H1 (cell line): ENCODE results near the gene GABRR2. TPM values are rescaled to one million over a fixed set of nuclear protein-coding genes. Genes with fewer than 3 reads are reported as not detected.

Source experiments
- CTCF ChIA-PET: fragments of 300-600 bp; sonication (Branson Sonifier 250); formaldehyde crosslinking; loops from one replicate; lab custom pipeline; 2021; ENCODE audit not compliant: partially characterized antibody; lab: Charles Lee
- POLR2A ChIA-PET: fragments of 300-600 bp; sonication (Branson Sonifier 250); formaldehyde crosslinking; loops from one replicate; lab custom pipeline; 2021; ENCODE audit warnings: inconsistent platforms; ENCODE audit not compliant: partially characterized antibody; lab: Charles Lee
- DNase-seq, 2 experiments: peaks; one replicate each; pipeline versions ENCODE4 v3.0.0 to v3.0.0-alpha.2; 2010 to 2022; ENCODE audit warnings: low spot score in 2 of 2, low read depth in 1 of 2, mixed read lengths in 1 of 2
- FAIRE-seq: peaks from 2 replicates; lab custom pipeline; 2011; peaks lifted over from hg19 to GRCh38; lab: Jason Lieb, UNC
- H2AFZ ChIP-seq: 2 replicates; pipeline ENCODE4 v1.8.1; 2012; ENCODE audit warnings: low read length, inconsistent platforms
- H2AK5ac ChIP-seq: 2 replicates; pipeline ENCODE4 v1.6.1; 2013; ENCODE audit warnings: low read depth, low read length
- H2BK120ac ChIP-seq: replicated peaks from 2 replicates; pipeline ENCODE3; 2013; ENCODE audit warnings: low read depth, low read length, inconsistent platforms
- H2BK12ac ChIP-seq: 2 replicates; pipeline ENCODE4 v1.6.1; 2013; ENCODE audit warnings: low read depth, low read length
- H2BK15ac ChIP-seq: 2 replicates; pipeline ENCODE4 v1.6.1; 2013; ENCODE audit warnings: low read length
- H2BK20ac ChIP-seq: 2 replicates; pipeline ENCODE4 v1.6.1; 2013; ENCODE audit warnings: low read length
- H2BK5ac ChIP-seq: 2 replicates; pipeline ENCODE4 v1.6.1; 2013; ENCODE audit warnings: low read depth, low read length
- H3K14ac ChIP-seq: 2 replicates; pipeline ENCODE4 v1.6.1; 2013; ENCODE audit warnings: inconsistent platforms; ENCODE audit not compliant: insufficient read length
- H3K18ac ChIP-seq: 2 replicates; pipeline ENCODE4 v1.6.1; 2013; ENCODE audit warnings: low read length; ENCODE audit errors: extremely low read depth
- H3K23ac ChIP-seq: 2 replicates; pipeline ENCODE4 v1.6.1; 2013; ENCODE audit warnings: inconsistent platforms; ENCODE audit not compliant: insufficient read length
- H3K23me2 ChIP-seq: 2 replicates; pipeline ENCODE4 v1.6.1; 2013; ENCODE audit warnings: low read depth, low read length
- H3K27ac ChIP-seq: 2 replicates; pipeline ENCODE4 v1.6.1; 2011; ENCODE audit warnings: low read depth, low read length, inconsistent platforms
- H3K27me3 ChIP-seq, 4 experiments: replicated peaks in 1 of 4; 1 replicate in 1 of 4; 2 replicates in 3 of 4; pipeline versions ENCODE4 v1.6.1 to v1.8.1; 2011 to 2013; ENCODE audit warnings: low read length in 3 of 4, mild to moderate bottlenecking in 3 of 4, inconsistent platforms in 2 of 4, mixed read lengths in 2 of 4, moderate library complexity in 1 of 4; ENCODE audit not compliant: control insufficient read depth in 3 of 4, insufficient read depth in 3 of 4; ENCODE audit errors: extremely low read depth in 1 of 4
- H3K36me3 ChIP-seq, 4 experiments: 2 replicates each; pipeline versions ENCODE4 v1.6.1 to v1.8.1; 2011 to 2013; ENCODE audit warnings: mild to moderate bottlenecking in 4 of 4, low read length in 3 of 4, moderate library complexity in 2 of 4, control low read depth in 1 of 4, inconsistent platforms in 1 of 4; ENCODE audit not compliant: insufficient read depth in 4 of 4, control insufficient read depth in 2 of 4
- H3K4ac ChIP-seq: replicated peaks from 2 replicates; pipeline ENCODE3; 2013; ENCODE audit warnings: low read length, low read depth, mixed read lengths, inconsistent platforms; ENCODE audit not compliant: insufficient read length
- H3K4me1 ChIP-seq, 4 experiments: replicated peaks in 1 of 4; 1 replicate in 1 of 4; 2 replicates in 3 of 4; pipeline versions ENCODE4 v1.6.1 to v1.8.1; 2011 to 2013; ENCODE audit warnings: low read length in 3 of 4, inconsistent platforms in 2 of 4, mixed read lengths in 1 of 4; ENCODE audit not compliant: insufficient read depth in 4 of 4, control insufficient read depth in 3 of 4
- H3K4me2 ChIP-seq, 2 experiments: 2 replicates each; pipeline versions ENCODE4 v1.6.1 to v1.8.1; 2011 to 2013; ENCODE audit warnings: low read depth in 2 of 2, low read length in 2 of 2, control low read depth in 1 of 2, inconsistent platforms in 1 of 2, mild to moderate bottlenecking in 1 of 2; ENCODE audit not compliant: insufficient read depth in 1 of 2
- H3K4me3 ChIP-seq, 4 experiments: fragments of 200-600, 300-600 bp in 1 of 4; sonication (generic), shearing (Covaris generic), sonication (Bioruptor Twin) in 1 of 4; 2 replicates each; pipeline versions ENCODE4 v1.5.1 to v1.8.1; 2011 to 2016; ENCODE audit warnings: low read length in 4 of 4, low read depth in 3 of 4, control low read depth in 2 of 4, inconsistent platforms in 2 of 4, mild to moderate bottlenecking in 2 of 4, mixed read lengths in 1 of 4, moderate library complexity in 1 of 4; ENCODE audit not compliant: insufficient read depth in 2 of 4; ENCODE audit errors: extremely low read depth in 1 of 4
- H3K56ac ChIP-seq: replicated peaks from 2 replicates; pipeline ENCODE3; 2013; ENCODE audit warnings: low read depth, mild to moderate bottlenecking, mixed read lengths, low read length, inconsistent platforms; ENCODE audit not compliant: insufficient read length
- H3K79me1 ChIP-seq: 2 replicates; pipeline ENCODE4 v1.6.1; 2013; ENCODE audit warnings: low read depth, low read length, control low read depth
- H3K79me2 ChIP-seq, 2 experiments: 2 replicates each; pipeline versions ENCODE4 v1.6.1 to v1.8.1; 2012 to 2013; ENCODE audit warnings: low read length in 2 of 2, mild to moderate bottlenecking in 2 of 2, inconsistent platforms in 1 of 2; ENCODE audit not compliant: insufficient read depth in 2 of 2, control insufficient read depth in 1 of 2
- H3K9ac ChIP-seq, 4 experiments: replicated peaks in 1 of 4; 1 replicate in 1 of 4; 2 replicates in 3 of 4; pipeline versions ENCODE4 v1.6.1 to v1.8.1; 2011 to 2013; ENCODE audit warnings: low read depth in 3 of 4, low read length in 3 of 4, control low read depth in 2 of 4, mild to moderate bottlenecking in 2 of 4, moderate library complexity in 2 of 4, inconsistent platforms in 1 of 4; ENCODE audit errors: extremely low read depth in 1 of 4
- H3K9me3 ChIP-seq, 2 experiments: 2 replicates each; pipeline versions ENCODE4 v1.6.1 to v1.8.1; 2012 to 2013; ENCODE audit warnings: mild to moderate bottlenecking in 2 of 2, moderate library complexity in 2 of 2, control low read depth in 1 of 2, inconsistent platforms in 1 of 2, low read depth in 1 of 2, low read length in 1 of 2, mixed read lengths in 1 of 2; ENCODE audit not compliant: insufficient read depth in 2 of 2
- H4K20me1 ChIP-seq, 2 experiments: replicated peaks in 1 of 2; 2 replicates each; pipeline versions ENCODE3 to v1.8.1; 2011 to 2013; ENCODE audit warnings: inconsistent platforms in 2 of 2, low read length in 2 of 2, mild to moderate bottlenecking in 1 of 2; ENCODE audit not compliant: insufficient read depth in 2 of 2, control insufficient read depth in 1 of 2
- H4K5ac ChIP-seq: 2 replicates; pipeline ENCODE4 v1.6.1; 2013; ENCODE audit warnings: low read length, low read depth, mixed read lengths, inconsistent platforms; ENCODE audit not compliant: insufficient read length
- H4K8ac ChIP-seq: 2 replicates; pipeline ENCODE4 v1.8.0; 2013; ENCODE audit warnings: mild to moderate bottlenecking, moderate library complexity, low read length, inconsistent platforms; ENCODE audit not compliant: insufficient read depth; ENCODE audit errors: extremely low read depth
- H4K91ac ChIP-seq: replicated peaks from 2 replicates; pipeline ENCODE3; 2013; ENCODE audit warnings: low read length, mixed read lengths, inconsistent platforms; ENCODE audit not compliant: insufficient read length
- GABPA ChIP-seq: IDR thresholded peaks from 2 replicates; pipeline ENCODE4 v1.6.1; 2011; ENCODE audit warnings: mild to moderate bottlenecking, low read length, moderate library complexity, borderline replicate concordance; ENCODE audit not compliant: insufficient read depth
- HDAC2 ChIP-seq, 2 experiments: fragments of 300-600 bp in 1 of 2; sonication (generic) in 1 of 2; IDR thresholded peaks; 2 replicates each; pipeline ENCODE4 v1.6.1; 2011 to 2012; ENCODE audit warnings: low read depth in 2 of 2, low read length in 2 of 2, mild to moderate bottlenecking in 2 of 2, moderate library complexity in 2 of 2, borderline replicate concordance in 1 of 2, inconsistent platforms in 1 of 2
- KDM4A ChIP-seq: IDR thresholded peaks from one replicate; pipeline ENCODE4 v1.7.1; 2012; ENCODE audit warnings: low read depth, mild to moderate bottlenecking, moderate library complexity, low read length, inconsistent platforms; ENCODE audit not compliant: severe bottlenecking
- PHF8 ChIP-seq: fragments of 200-600 bp; sonication (generic); conservative IDR thresholded peaks from 2 replicates; pipeline ENCODE4 v1.7.1; 2012; ENCODE audit warnings: low read depth, mild to moderate bottlenecking, inconsistent platforms, low read length, moderate library complexity
- POLR2AphosphoS5 ChIP-seq: IDR thresholded peaks from 2 replicates; pipeline ENCODE4 v1.6.1; 2011; ENCODE audit warnings: low read depth, low read length
- RAD21 ChIP-seq, 2 experiments: IDR thresholded peaks in 1 of 2; conservative IDR thresholded peaks in 1 of 2; 2 replicates each; pipeline ENCODE4 v1.6.1; 2011; ENCODE audit warnings: low read depth in 2 of 2, low read length in 2 of 2, improper control_type of control experiment in 1 of 2, inconsistent platforms in 1 of 2, mild to moderate bottlenecking in 1 of 2, moderate library complexity in 1 of 2
- RXRA ChIP-seq: IDR thresholded peaks from 2 replicates; pipeline ENCODE4 v1.6.1; 2011; ENCODE audit warnings: low read depth, mild to moderate bottlenecking, low read length, moderate library complexity; ENCODE audit not compliant: insufficient read depth
- SIRT6 ChIP-seq: IDR thresholded peaks from one replicate; pipeline ENCODE4 v1.7.1; 2012; ENCODE audit warnings: low read length, inconsistent platforms
- SRF ChIP-seq: IDR thresholded peaks from 2 replicates; pipeline ENCODE4 v1.6.1; 2011; ENCODE audit warnings: mild to moderate bottlenecking, low read depth, low read length, moderate library complexity
- polyA plus RNA-seq, 7 experiments: library from polyadenylated mRNA; depleted of rRNA in 3 of 7; stranded (reverse) in 5 of 7; unstranded in 2 of 7; fragments of >200 nt in 5 of 7; fragments of 200-250 nt in 2 of 7; gene quantifications; 1 replicate in 5 of 7; 2 replicates in 1 of 7; 4 replicates in 1 of 7; pipeline versions ENCODE4 v1.2.1 to v1.2.3, GENCODE V29; 2011 to 2013; ENCODE audit warnings: missing spikeins in 2 of 7, mixed read lengths in 2 of 7
- total RNA-seq: library from RNA; stranded (reverse); fragmentation: NEBNext Ultra II Directional; extraction: Animal tissue kit (Norgen Biotek cat#: 25700); gene quantifications from 2 replicates; pipeline ENCODE4 v1.2.1, GENCODE V29; 2021
- TF ChIP-seq, protein P1 (sequence below), 3 experiments: IDR thresholded peaks; 1 replicate in 2 of 3; 2 replicates in 1 of 3; pipeline versions ENCODE4 v1.5.1 to v1.6.1; 2011; ENCODE audit warnings: low read length in 3 of 3, mild to moderate bottlenecking in 3 of 3, inconsistent platforms in 2 of 3, low read depth in 1 of 3, moderate library complexity in 1 of 3; ENCODE audit not compliant: insufficient read depth in 1 of 3; ENCODE audit errors: control extremely low read depth in 1 of 3

Gene GABRR2
- total and polyA plus RNA-seq, 2 of the 8 experiments (the other 6 are each of a cell fraction or from before 2014, with no cell fraction given), result not detected

DNA sequence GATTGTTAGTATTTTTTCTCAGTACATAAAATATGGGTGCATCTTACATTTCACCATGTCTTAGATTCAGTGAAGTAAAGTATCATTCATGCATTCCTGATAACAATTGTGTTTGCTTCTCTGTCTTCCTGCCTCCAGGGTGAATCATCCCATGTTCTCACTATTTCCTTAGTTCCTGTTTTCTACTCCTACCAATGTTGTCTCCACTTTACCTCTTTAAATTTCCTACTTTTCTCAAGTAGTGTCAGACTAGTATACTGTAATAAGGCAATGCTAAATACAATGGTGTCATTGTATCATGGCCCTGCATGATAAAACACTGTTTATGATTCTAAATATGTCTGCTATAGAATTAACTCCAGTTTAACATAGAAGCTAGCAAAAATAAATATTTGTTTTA, 60.5 kb downstream of the GABRR2 start:
- Histone ChIP-seq H3K4me1 (no peaks in the 10 kb centered on the region), H4K91ac (no peak overlapping the region), H2BK15ac (no peak overlapping the region), H3K36me3 (no peaks in the 10 kb centered on the region), H3K18ac (no peak overlapping the region), H3K23ac (no peak overlapping the region), H2BK20ac (no peak overlapping the region), H3K27me3 (no peaks in the 10 kb centered on the region), H3K14ac (no peak overlapping the region), H3K23me2 (no peaks in the 10 kb centered on the region), H2AK5ac (no peak overlapping the region), H4K20me1 (no peaks in the 10 kb centered on the region), H3K9me3 (no peaks in the 10 kb centered on the region), H4K8ac (no peak overlapping the region), H2BK120ac (no peak overlapping the region), H4K5ac (no peak overlapping the region), H3K4me2 (no peak overlapping the region), H3K56ac (no peak overlapping the region), H2AFZ (no peak overlapping the region), H3K9ac (no peak overlapping the region), H3K4me3 (no peak overlapping the region), H2BK12ac (no peak overlapping the region), H2BK5ac (no peak overlapping the region), H3K79me2 (no peaks in the 10 kb centered on the region), H3K79me1 (no peaks in the 10 kb centered on the region), H3K4ac (no peak overlapping the region), H3K27ac (no peak overlapping the region)
- no peak for TF ChIP-seq PHF8
- TF ChIP-seq RXRA, result no peak
- TF ChIP-seq SIRT6, result no peak
- no peak for TF ChIP-seq GABPA
- TF ChIP-seq RAD21 (IDR thresholded peaks at IDR 0.05 in 1 of 2, conservative IDR thresholded peaks at IDR 0.05 in 1 of 2; ENCODE audit: low read depth in 2 of 2, low read length in 2 of 2), result no peak
- TF ChIP-seq SRF, result no peak
- no peak for TF ChIP-seq POLR2AphosphoS5
- TF ChIP-seq HDAC2 (IDR thresholded peaks at IDR 0.05; ENCODE audit: borderline replicate concordance in 1 of 2, low read depth in 2 of 2, low read length in 2 of 2), result no peak
- TF ChIP-seq, protein P1, sequence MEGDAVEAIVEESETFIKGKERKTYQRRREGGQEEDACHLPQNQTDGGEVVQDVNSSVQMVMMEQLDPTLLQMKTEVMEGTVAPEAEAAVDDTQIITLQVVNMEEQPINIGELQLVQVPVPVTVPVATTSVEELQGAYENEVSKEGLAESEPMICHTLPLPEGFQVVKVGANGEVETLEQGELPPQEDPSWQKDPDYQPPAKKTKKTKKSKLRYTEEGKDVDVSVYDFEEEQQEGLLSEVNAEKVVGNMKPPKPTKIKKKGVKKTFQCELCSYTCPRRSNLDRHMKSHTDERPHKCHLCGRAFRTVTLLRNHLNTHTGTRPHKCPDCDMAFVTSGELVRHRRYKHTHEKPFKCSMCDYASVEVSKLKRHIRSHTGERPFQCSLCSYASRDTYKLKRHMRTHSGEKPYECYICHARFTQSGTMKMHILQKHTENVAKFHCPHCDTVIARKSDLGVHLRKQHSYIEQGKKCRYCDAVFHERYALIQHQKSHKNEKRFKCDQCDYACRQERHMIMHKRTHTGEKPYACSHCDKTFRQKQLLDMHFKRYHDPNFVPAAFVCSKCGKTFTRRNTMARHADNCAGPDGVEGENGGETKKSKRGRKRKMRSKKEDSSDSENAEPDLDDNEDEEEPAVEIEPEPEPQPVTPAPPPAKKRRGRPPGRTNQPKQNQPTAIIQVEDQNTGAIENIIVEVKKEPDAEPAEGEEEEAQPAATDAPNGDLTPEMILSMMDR (IDR thresholded peaks at IDR 0.05; ENCODE audit: control extremely low read depth in 1 of 3, insufficient read depth in 1 of 3, low read depth in 1 of 3, low read length in 3 of 3), result no peak
- no peak for TF ChIP-seq KDM4A
- DNase-seq, result no peak
- FAIRE-seq, result no peak
- ChIA-PET POLR2A (no interaction called here), CTCF (interaction anchor here (1.6 to 9.9 kb wide), 2 partner anchors 13 to 272 kb away, joined by 9 to 56 read pairs; no protein-coding TSS in a partner anchor)
